HepG2 (cell line): ENCODE results near the gene ZNF213. TPM values are rescaled to one million over a fixed set of nuclear protein-coding genes. Genes with fewer than 3 reads are reported as not detected.

Experiments
- AKAP8 ChIP-seq: sonication (generic); formaldehyde crosslinking; IDR thresholded peaks from 2 replicates; pipeline ENCODE4 v1.5.1; 2020; ENCODE audit warnings: mild to moderate bottlenecking, missing genetic modification reagents
- ARID4A ChIP-seq: sonication (generic); formaldehyde crosslinking; IDR thresholded peaks from 2 replicates; pipeline ENCODE4 v1.5.0; 2020; ENCODE audit warnings: mild to moderate bottlenecking, missing genetic modification reagents, borderline replicate concordance
- CBX5 ChIP-seq: sonication (generic); formaldehyde crosslinking; IDR thresholded peaks from 2 replicates; pipeline ENCODE4 v1.4.0; 2020; ENCODE audit warnings: missing genetic modification reagents, borderline replicate concordance
- CTCF ChIP-seq: sonication (generic); formaldehyde crosslinking; IDR thresholded peaks from 2 replicates; pipeline ENCODE4 v1.5.0; 2020; ENCODE audit warnings: mild to moderate bottlenecking, missing genetic modification reagents, moderate library complexity
- DMAP1 ChIP-seq: IDR thresholded peaks from 2 replicates; pipeline ENCODE4 v1.6.1; 2016
- FOXA1 ChIP-seq, 2 experiments: fragments of 450-650 bp in 1 of 2; sonication (generic) in 1 of 2; formaldehyde crosslinking in 1 of 2; IDR thresholded peaks; 2 replicates each; pipeline versions ENCODE4 v1.4.0 to v1.6.1; 2016 to 2020; ENCODE audit warnings: missing genetic modification reagents in 1 of 2
- HNRNPL ChIP-seq: fragments of 200-400 bp; formaldehyde crosslinking; IDR thresholded peaks from 2 replicates; pipeline ENCODE4 v1.6.1; 2017; ENCODE audit warnings: mild to moderate bottlenecking, low read depth, low read length
- KLF11 ChIP-seq: IDR thresholded peaks from 2 replicates; pipeline ENCODE4 v1.6.1; 2016; ENCODE audit warnings: missing compliant biosample characterization
- POLR2AphosphoS2 ChIP-seq: IDR thresholded peaks from 2 replicates; pipeline ENCODE4 v1.6.1; 2011; ENCODE audit warnings: low read depth, low read length, improper control_type of control experiment
- TARDBP ChIP-seq: sonication (generic); formaldehyde crosslinking; IDR thresholded peaks from 2 replicates; pipeline ENCODE4 v1.8.0; 2022; ENCODE audit warnings: mild to moderate bottlenecking, missing genetic modification reagents
- TFDP2 ChIP-seq: sonication (generic); formaldehyde crosslinking; IDR thresholded peaks from 2 replicates; pipeline ENCODE4 v1.4.0; 2020; ENCODE audit warnings: missing genetic modification reagents
- TOPORS ChIP-seq: sonication (generic); formaldehyde crosslinking; IDR thresholded peaks from 2 replicates; pipeline ENCODE4 v1.8.0; 2023; ENCODE audit warnings: mild to moderate bottlenecking, missing genetic modification reagents
- UBTF ChIP-seq: sonication (generic); formaldehyde crosslinking; IDR thresholded peaks from 2 replicates; pipeline ENCODE4 v1.4.0; 2020; ENCODE audit warnings: mild to moderate bottlenecking, missing genetic modification reagents
- XRCC5 ChIP-seq: fragments of 200-400 bp; formaldehyde crosslinking; optimal IDR thresholded peaks from 2 replicates; pipeline ENCODE3; 2017; ENCODE audit warnings: mild to moderate bottlenecking, low read length
- ZC3H13 ChIP-seq: sonication (generic); formaldehyde crosslinking; IDR thresholded peaks from 2 replicates; pipeline ENCODE4 v1.8.1; 2023; ENCODE audit warnings: mild to moderate bottlenecking, missing genetic modification reagents, moderate library complexity
- ZFP37 ChIP-seq: sonication (generic); formaldehyde crosslinking; IDR thresholded peaks from 2 replicates; pipeline ENCODE4 v1.4.0; 2020; ENCODE audit warnings: missing genetic modification reagents, borderline replicate concordance
- ZKSCAN8 ChIP-seq: IDR thresholded peaks from 2 replicates; pipeline ENCODE4 v1.6.1; 2016; ENCODE audit warnings: borderline replicate concordance, missing genetic modification reagents, missing compliant biosample characterization
- ZNF160 ChIP-seq: sonication (generic); formaldehyde crosslinking; IDR thresholded peaks from 2 replicates; pipeline ENCODE4 v1.8.0; 2022; ENCODE audit warnings: mild to moderate bottlenecking, inconsistent platforms, missing genetic modification reagents
- ZNF335 ChIP-seq: sonication (generic); formaldehyde crosslinking; IDR thresholded peaks from 2 replicates; pipeline ENCODE4 v1.4.0; 2020; ENCODE audit warnings: missing genetic modification reagents
- ZNF605 ChIP-seq: sonication (generic); formaldehyde crosslinking; IDR thresholded peaks from 2 replicates; pipeline ENCODE4 v1.8.0; 2022; ENCODE audit warnings: mild to moderate bottlenecking, missing genetic modification reagents
- ZNF674 ChIP-seq: sonication (generic); formaldehyde crosslinking; IDR thresholded peaks from 2 replicates; pipeline ENCODE4 v1.5.0; 2020; ENCODE audit warnings: low read depth, mild to moderate bottlenecking, missing genetic modification reagents
- polyA plus RNA-seq, 8 experiments: library from polyadenylated mRNA; depleted of rRNA in 3 of 8; stranded (reverse) in 7 of 8; unstranded in 1 of 8; fragments of >200 nt; fragmentation: Illumina TruSeq in 4 of 8; extraction: Trizol in 4 of 8; gene quantifications; 2 replicates each; pipeline versions ENCODE4 v1.2.1 to v1.2.3, GENCODE V29; 2011 to 2016; ENCODE audit warnings: low read depth in 4 of 8, missing spikeins in 1 of 8, mixed read lengths in 1 of 8; ENCODE audit not compliant: insufficient read depth in 1 of 8
- total RNA-seq, 5 experiments: library from RNA; depleted of rRNA; stranded (reverse); fragments of >200 nt; fragmentation: Illumina TruSeq; extraction: Trizol; gene quantifications; 2 replicates each; pipeline ENCODE4 v1.2.3, GENCODE V29; 2016; ENCODE audit warnings: low read depth in 1 of 5

The ZNF213 gene
- total and polyA plus RNA-seq, 2 of the 13 experiments (the other 11 are each of a cell fraction or from before 2014, with no cell fraction given) = 0.59 to 0.97 TPM

- TF ChIP-seq ARID4A (CRISPR knock-in tag) = peak; percentile 66
- TF ChIP-seq ZKSCAN8 = peak; percentile 42; the same call in 1 of the 2 replicates
- TF ChIP-seq ZNF605 (CRISPR knock-in tag) = no peak
- no peak for TF ChIP-seq FOXA1 (IDR thresholded peaks at IDR 0.05)
- TF ChIP-seq FOXA1 (CRISPR knock-in tag; IDR thresholded peaks at IDR 0.05) = no peak
- no peak for TF ChIP-seq XRCC5
- no peak for TF ChIP-seq DMAP1 (CRISPR knock-in tag)
- peak; percentile 34; the same call in 1 of the 2 replicates for TF ChIP-seq CBX5
- no peak for TF ChIP-seq ZFP37
- peak; percentile 68; the same call in 1 of the 2 replicates for TF ChIP-seq TARDBP (CRISPR knock-in tag)
- no peak for TF ChIP-seq KLF11 (CRISPR knock-in tag)
- no peak for TF ChIP-seq AKAP8 (CRISPR knock-in tag)
- TF ChIP-seq ZNF160 (CRISPR knock-in tag) = no peak; the same call in none of the 2 replicates
- TF ChIP-seq TFDP2 (CRISPR knock-in tag) = no peak
- no peak for TF ChIP-seq HNRNPL
- peak; percentile 13 for TF ChIP-seq UBTF (CRISPR knock-in tag)
- no peak; the same call in 1 of the 2 replicates for TF ChIP-seq ZNF674 (CRISPR knock-in tag)
- no peak for TF ChIP-seq ZNF335
- no peak for TF ChIP-seq CTCF (CRISPR knock-in tag)
- TF ChIP-seq ZC3H13 (CRISPR knock-in tag) = peak; percentile 84; the same call in 1 of the 2 replicates
- no peak for TF ChIP-seq TOPORS (CRISPR knock-in tag)
- no peak for TF ChIP-seq POLR2AphosphoS2
Observed at GRCh38 chr16:3157229-3158025, 22.6 kb downstream of the ZNF213 start (continued).
